Thyroid gland (tissue), 4 donors: ENCODE data around the gene RNF34. TPM values are rescaled to one million over a fixed set of nuclear protein-coding genes. Genes with fewer than 3 reads are reported as not detected.

Experiments
- DNase-seq, 2 donors: peaks; one replicate each; pipeline ENCODE4 v3.0.0-alpha.2; 2019
- H3K27ac ChIP-seq, 3 donors: fragments of 200-600 bp; sonication (generic); 1 replicate in 2 of 3; 2 replicates in 1 of 3; pipeline ENCODE4 v1.5.1; 2016 to 2019; ENCODE audit warnings: mild to moderate bottlenecking in 1 of 3, moderate library complexity in 1 of 3
- H3K27me3 ChIP-seq: fragments of 200-600 bp; sonication (generic); one replicate; pipeline ENCODE4 v1.5.1; 2019
- H3K36me3 ChIP-seq, 2 donors: fragments of 200-600 bp; sonication (generic); one replicate each; pipeline ENCODE4 v1.5.1; 2016 to 2019
- H3K4me1 ChIP-seq, 2 donors: fragments of 200-600 bp; sonication (generic); one replicate each; pipeline ENCODE4 v1.5.1; 2017 to 2019
- H3K4me3 ChIP-seq, 3 donors: fragments of 200-600 bp; sonication (generic); replicated peaks in 1 of 3; 1 replicate in 2 of 3; 2 replicates in 1 of 3; pipeline ENCODE4 v1.5.1; 2016; ENCODE audit warnings: mild to moderate bottlenecking in 1 of 3
- H3K9me3 ChIP-seq: fragments of 200-600 bp; sonication (generic); one replicate; pipeline ENCODE4 v1.5.1; 2017
- POLR2A ChIP-seq, 2 donors: fragments of 450-650 bp; IDR thresholded peaks; one replicate each; pipeline ENCODE4 v1.6.1; 2017; ENCODE audit warnings: antibody characterized with exemption in 2 of 2, mild to moderate bottlenecking in 2 of 2, moderate library complexity in 1 of 2
- WGBS, 2 donors: methylation state at CpG; one replicate each; pipeline ENCODE4 v1.1.5; 2017; 5-methylcytosine and 5-hydroxymethylcytosine counted together
- intact Hi-C: fragments of 100-400 bp; cut with DNase I; formaldehyde crosslinking; loops from one replicate; pipeline ENCODE4 v1.15.1; 2023
- total RNA-seq, 4 donors: library from RNA; depleted of rRNA; stranded (reverse); fragments of >200 nt; gene quantifications; one replicate each; pipeline ENCODE4 v1.2.3, GENCODE V29; 2016
- TF ChIP-seq, protein P1 (sequence below), 6 experiments: fragments of 200-600 bp in 3 of 6; fragments of 450-650 bp in 3 of 6; sonication (generic) in 3 of 6; IDR thresholded peaks; one replicate each; pipeline ENCODE4 v1.5.1; 2016 to 2019; ENCODE audit warnings: antibody characterized with exemption in 6 of 6, mild to moderate bottlenecking in 2 of 6, inconsistent platforms in 1 of 6, moderate library complexity in 1 of 6

The RNF34 gene
- total RNA-seq, 4 donors from 2014 or later: 38.7 to 64.0 (median 55.4) TPM

DNA sequence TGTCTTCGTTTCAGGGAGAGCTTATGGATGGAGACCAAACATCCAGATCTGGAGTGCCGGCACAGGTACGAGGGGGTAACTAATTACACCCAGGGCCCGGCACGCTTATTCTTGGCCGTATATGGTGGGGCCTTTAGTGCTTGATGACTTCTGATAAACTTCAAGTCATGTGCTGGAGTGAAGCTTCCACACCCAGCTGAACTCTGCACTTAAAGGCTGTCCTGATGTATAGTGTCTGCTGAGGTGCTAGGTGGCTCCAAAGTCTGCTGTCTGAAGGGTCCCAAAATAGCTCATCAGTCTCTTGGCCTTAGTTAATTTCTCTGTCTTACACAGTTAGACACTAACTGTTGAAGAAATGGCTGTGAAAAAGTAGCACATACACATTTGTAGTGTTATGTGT, 17.9 kb downstream of the RNF34 start:
- intact Hi-C loops: no loop called here

DNA sequence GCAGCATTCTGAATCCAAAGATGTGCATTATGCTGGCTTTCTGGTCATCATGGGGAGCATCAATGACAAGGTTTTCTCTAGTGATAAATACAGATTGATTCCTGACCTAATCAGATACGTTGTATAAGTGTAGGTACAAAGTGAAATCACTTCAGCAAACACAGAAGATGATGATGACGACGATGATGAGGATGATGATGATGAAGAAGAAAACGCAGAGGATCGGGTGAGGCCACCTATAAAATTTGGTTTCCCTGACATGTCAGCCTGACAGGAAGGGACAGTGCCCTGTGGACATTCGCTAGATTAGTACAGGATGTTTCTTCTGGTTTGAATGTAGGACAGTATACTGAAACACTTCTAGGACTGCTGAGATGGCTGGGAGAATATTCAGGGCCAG, 20.2 kb downstream of the RNF34 start:
- intact Hi-C loops: no loop called here
- Histone ChIP-seq H3K9me3 (no peaks in the 10 kb centered on the region), H3K4me3 (no peak overlapping the region), H3K4me1 (no peaks in the 10 kb centered on the region), H3K36me3 (peaks cover 29 to 38% of the 10 kb centered on the region in 2 donors), H3K27ac (no peak overlapping the region), H3K27me3 (no peaks in the 10 kb centered on the region)
- 84 to 93% methylated on average over 6 of the region's 6 CpGs for WGBS, 2 donors
- DNase-seq: no peak
- TF ChIP-seq POLR2A (IDR thresholded peaks at IDR 0.05): no peak
- TF ChIP-seq, protein P1, sequence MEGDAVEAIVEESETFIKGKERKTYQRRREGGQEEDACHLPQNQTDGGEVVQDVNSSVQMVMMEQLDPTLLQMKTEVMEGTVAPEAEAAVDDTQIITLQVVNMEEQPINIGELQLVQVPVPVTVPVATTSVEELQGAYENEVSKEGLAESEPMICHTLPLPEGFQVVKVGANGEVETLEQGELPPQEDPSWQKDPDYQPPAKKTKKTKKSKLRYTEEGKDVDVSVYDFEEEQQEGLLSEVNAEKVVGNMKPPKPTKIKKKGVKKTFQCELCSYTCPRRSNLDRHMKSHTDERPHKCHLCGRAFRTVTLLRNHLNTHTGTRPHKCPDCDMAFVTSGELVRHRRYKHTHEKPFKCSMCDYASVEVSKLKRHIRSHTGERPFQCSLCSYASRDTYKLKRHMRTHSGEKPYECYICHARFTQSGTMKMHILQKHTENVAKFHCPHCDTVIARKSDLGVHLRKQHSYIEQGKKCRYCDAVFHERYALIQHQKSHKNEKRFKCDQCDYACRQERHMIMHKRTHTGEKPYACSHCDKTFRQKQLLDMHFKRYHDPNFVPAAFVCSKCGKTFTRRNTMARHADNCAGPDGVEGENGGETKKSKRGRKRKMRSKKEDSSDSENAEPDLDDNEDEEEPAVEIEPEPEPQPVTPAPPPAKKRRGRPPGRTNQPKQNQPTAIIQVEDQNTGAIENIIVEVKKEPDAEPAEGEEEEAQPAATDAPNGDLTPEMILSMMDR (IDR thresholded peaks at IDR 0.05): no peak

More for the DNA sequence above, 17.9 kb downstream of the RNF34 start:
- no peak overlapping the region for H3K4me3 ChIP-seq
- DNase-seq: no peak
- peaks cover 18 to 23% of the 10 kb centered on the region in 2 donors for H3K36me3 ChIP-seq
- H3K27me3 ChIP-seq: no peaks in the 10 kb centered on the region
- WGBS, 2 donors: 90 to 94% methylated on average over 6 of the region's 6 CpGs
- H3K27ac ChIP-seq: no peak overlapping the region
- no peak for TF ChIP-seq POLR2A (IDR thresholded peaks at IDR 0.05)
- TF ChIP-seq, protein P1 (IDR thresholded peaks at IDR 0.05): no peak
- H3K9me3 ChIP-seq: no peaks in the 10 kb centered on the region
- H3K4me1 ChIP-seq: peaks cover 0 to 5% of the 10 kb centered on the region in 2 donors

DNA sequence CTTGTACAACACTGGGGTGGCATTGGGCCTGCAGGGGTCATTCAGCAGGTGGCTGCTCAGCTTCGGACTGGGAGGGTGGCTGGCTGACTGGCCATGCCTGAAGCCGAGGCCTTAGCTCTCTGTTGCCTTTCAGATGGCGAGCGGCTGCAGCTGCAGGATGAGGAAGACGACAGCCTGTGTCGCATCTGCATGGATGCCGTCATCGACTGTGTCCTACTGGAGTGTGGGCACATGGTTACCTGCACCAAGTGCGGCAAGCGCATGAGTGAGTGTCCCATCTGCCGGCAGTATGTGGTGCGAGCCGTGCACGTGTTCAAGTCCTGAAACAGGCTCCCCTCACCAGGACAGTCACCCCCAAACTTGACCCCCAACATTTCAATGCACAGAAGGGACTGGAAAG, 23.3 kb downstream of the RNF34 start:
- 94 to 96% methylated on average over 11 to 14 of the region's 14 CpGs for WGBS, 2 donors
- no peak for TF ChIP-seq POLR2A (IDR thresholded peaks at IDR 0.05)
- intact Hi-C loops: no loop called here
- H3K36me3 ChIP-seq: peaks cover 31 to 36% of the 10 kb centered on the region in 2 donors
- no peak for DNase-seq
- no peak overlapping the region for H3K4me3 ChIP-seq
- no peaks in the 10 kb centered on the region for H3K9me3 ChIP-seq
- no peaks in the 10 kb centered on the region for H3K4me1 ChIP-seq
- H3K27me3 ChIP-seq: no peaks in the 10 kb centered on the region
- H3K27ac ChIP-seq: no peak overlapping the region

DNA sequence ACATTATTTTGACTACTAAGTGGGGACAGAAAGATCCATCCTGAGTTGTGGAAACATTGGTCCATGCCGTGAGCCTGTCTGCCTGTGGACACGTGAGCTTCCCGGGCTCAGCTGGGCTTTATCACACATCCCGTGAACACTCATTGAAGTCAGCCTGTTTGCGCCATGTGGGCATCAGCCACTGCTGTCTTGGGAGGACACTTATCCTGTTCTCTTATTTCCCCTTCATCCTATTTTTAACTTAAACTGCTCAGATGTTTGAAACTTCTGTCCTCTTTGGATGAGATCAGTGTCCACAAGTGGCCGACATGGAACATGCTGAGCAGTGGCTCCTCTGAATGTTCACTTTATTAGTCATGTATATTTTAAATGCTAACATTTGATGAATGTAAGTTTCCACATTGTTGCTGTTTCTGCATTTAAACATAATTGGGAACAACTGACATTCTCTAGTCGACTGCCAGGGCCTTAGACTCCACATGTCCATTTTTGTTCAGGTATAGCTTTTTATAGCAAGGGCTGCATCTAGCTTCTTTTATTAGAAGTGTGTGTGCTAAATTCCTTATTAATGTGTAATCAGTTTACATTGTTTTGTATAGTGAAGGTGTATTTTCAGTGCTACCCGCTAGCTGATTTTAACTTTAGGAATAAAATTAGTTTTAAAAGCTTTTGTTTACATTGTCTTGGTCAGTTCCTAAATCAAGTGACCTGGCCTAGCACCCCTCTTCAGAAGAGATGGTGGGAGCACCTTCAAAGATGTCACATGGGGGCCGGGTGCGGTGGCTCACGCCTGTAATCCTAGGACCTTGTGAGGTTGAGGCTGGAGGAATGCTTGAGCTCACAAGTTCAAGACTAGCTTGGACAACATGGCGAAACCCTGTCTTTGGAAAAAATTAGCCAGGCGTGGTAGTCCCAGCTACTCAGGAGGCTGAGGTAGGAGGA, 24.0 kb downstream of the RNF34 start:
- no peak for TF ChIP-seq POLR2A (IDR thresholded peaks at IDR 0.05)
- TF ChIP-seq, protein P1 (IDR thresholded peaks at IDR 0.05): no peak
- Histone ChIP-seq H3K27me3 (no peaks in the 10 kb centered on the region), H3K27ac (no peak overlapping the region), H3K4me3 (no peak overlapping the region), H3K4me1 (no peaks in the 10 kb centered on the region), H3K9me3 (no peaks in the 10 kb centered on the region), H3K36me3 (peaks cover 31 to 43% of the 10 kb centered on the region in 2 donors)
- DNase-seq: no peak
- 93 to 96% methylated on average over 13 of the region's 13 CpGs for WGBS, 2 donors
- intact Hi-C loops: no loop called here

DNA sequence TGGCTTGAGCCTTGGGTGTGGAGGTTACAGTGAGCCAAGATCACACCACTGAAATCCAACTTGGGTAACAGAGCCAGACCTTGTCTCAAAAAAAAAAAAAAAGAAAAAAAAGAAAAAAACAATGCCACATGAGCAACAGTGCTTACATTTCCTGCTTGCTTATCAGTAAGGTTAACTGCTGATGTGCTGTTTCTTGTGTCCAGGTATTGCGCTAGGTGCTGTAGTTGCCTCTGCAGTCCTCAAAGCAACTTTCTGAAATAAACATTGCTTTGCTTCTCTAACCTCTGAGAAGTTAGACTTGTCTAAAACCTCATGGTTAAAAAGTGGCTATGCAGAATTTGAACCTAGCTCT, 24.7 kb downstream of the RNF34 start:
- peaks cover 31 to 47% of the 10 kb centered on the region in 2 donors for H3K36me3 ChIP-seq
- H3K4me1 ChIP-seq: no peaks in the 10 kb centered on the region
- TF ChIP-seq POLR2A (IDR thresholded peaks at IDR 0.05): no peak
- TF ChIP-seq, protein P1 (IDR thresholded peaks at IDR 0.05): no peak
- no peak for DNase-seq
- intact Hi-C loops: no loop called here
- no peaks in the 10 kb centered on the region for H3K9me3 ChIP-seq
- no peak overlapping the region for H3K4me3 ChIP-seq
- no peak overlapping the region for H3K27ac ChIP-seq
- H3K27me3 ChIP-seq: no peaks in the 10 kb centered on the region
- 91 to 96% methylated on average over 1 of the region's 1 CpG for WGBS, 2 donors
